ENCODE results near the gene CRYBG1.
"Not testable (repeated sequence)": the region's sequence is repeated elsewhere in the genome, so short reads cannot be mapped to it uniquely, and the experiment has no call there.

The CRYBG1 gene

GRCh38 chr6:106512048-106512967, 151.8 kb downstream of the CRYBG1 start:
- peak; percentile 48 for TF ChIP-seq CTCF (IDR thresholded peaks at IDR 0.05; ENCODE audit: extremely low read depth, missing control alignments)
- DNase-seq (ENCODE audit: low spot score): peak; percentile 86

GRCh38 chr6:106512968-106513574, 152.6 kb downstream of the CRYBG1 start:
- no peak for DNase-seq (ENCODE audit: low spot score)
- no peak for TF ChIP-seq CTCF (IDR thresholded peaks at IDR 0.05; ENCODE audit: extremely low read depth, missing control alignments)

- DNase-seq (ENCODE audit: low spot score): peak; percentile 37
- TF ChIP-seq CTCF (IDR thresholded peaks at IDR 0.05; ENCODE audit: extremely low read depth, missing control alignments): no peak
Observed at GRCh38 chr6:106513808-106514582, 153.5 kb downstream of the CRYBG1 start.

- no peak for TF ChIP-seq CTCF (IDR thresholded peaks at IDR 0.05; ENCODE audit: extremely low read depth, missing control alignments)
- DNase-seq (ENCODE audit: low spot score): no peak
Observed at GRCh38 chr6:106514583-106514885, 154.0 kb downstream of the CRYBG1 start.

- not testable (repeated sequence) for DNase-seq (ENCODE audit: low spot score)
Observed at GRCh38 chr6:106515582-106515981, 155.1 kb downstream of the CRYBG1 start.

GRCh38 chr6:106516616-106517015, 156.1 kb downstream of the CRYBG1 start:
- TF ChIP-seq CTCF (IDR thresholded peaks at IDR 0.05; ENCODE audit: extremely low read depth, missing control alignments): no peak
- DNase-seq (ENCODE audit: low spot score): no peak

GRCh38 chr6:106517706-106518105, 157.2 kb downstream of the CRYBG1 start:
- DNase-seq (ENCODE audit: low spot score): no peak

More at GRCh38 chr6:106517706-106518105, 157.2 kb downstream of the CRYBG1 start:
- no peak for TF ChIP-seq CTCF (IDR thresholded peaks at IDR 0.05; ENCODE audit: extremely low read depth, missing control alignments)

Measured in GM20000 (cell line).